GM19372 (cell line): ENCODE results near the gene PDE4D.
"Not testable (repeated sequence)": the region's sequence is repeated elsewhere in the genome, so short reads cannot be mapped to it uniquely, and the experiment has no call there.

Source experiments
- ATAC-seq: cut with Tn5 transposase; IDR thresholded peaks from one replicate; pipeline ENCODE4 v1.9.1; 2021; ENCODE audit warnings: mild to moderate bottlenecking, low read depth, moderate library complexity; ENCODE audit not compliant: unreplicated experiment

PDE4D gene

GRCh38 chr5:59056599-59056998 lies 836.9 kb downstream of the PDE4D start:
- not testable (repeated sequence) for ATAC-seq

- no peak for ATAC-seq
These were observed 837.6 kb downstream of the PDE4D start for GRCh38 chr5:59055745-59056448.

- ATAC-seq, result no peak
These were observed 838.5 kb downstream of the PDE4D start for GRCh38 chr5:59054963-59055528.

GRCh38 chr5:59051951-59052350 lies 841.6 kb downstream of the PDE4D start:
- ATAC-seq, result no peak

GRCh38 chr5:59049095-59049494 lies 844.4 kb downstream of the PDE4D start:
- ATAC-seq, result no peak

GRCh38 chr5:59042201-59043055 lies 851.1 kb downstream of the PDE4D start:
- no peak for ATAC-seq

- no peak for ATAC-seq
These were observed 852.2 kb downstream of the PDE4D start for GRCh38 chr5:59041355-59041754.

GRCh38 chr5:59040804-59041201 lies 852.7 kb downstream of the PDE4D start:
- no peak for ATAC-seq

GRCh38 chr5:59040024-59040803 lies 853.3 kb downstream of the PDE4D start:
- no peak for ATAC-seq

- peak; percentile 54 for ATAC-seq
These were observed 854.1 kb downstream of the PDE4D start for GRCh38 chr5:59039296-59040023.

GRCh38 chr5:59038798-59039295 lies 854.7 kb downstream of the PDE4D start:
- ATAC-seq, result no peak

GRCh38 chr5:59037941-59038797 lies 855.4 kb downstream of the PDE4D start:
- no peak for ATAC-seq

GRCh38 chr5:59037453-59037852 lies 856.1 kb downstream of the PDE4D start:
- ATAC-seq, result no peak

- no peak for ATAC-seq
These were observed 856.5 kb downstream of the PDE4D start for GRCh38 chr5:59037041-59037440.

- ATAC-seq, result no peak
These were observed 857.1 kb downstream of the PDE4D start for GRCh38 chr5:59036274-59036961.

GRCh38 chr5:59035681-59036080 lies 857.8 kb downstream of the PDE4D start:
- no peak for ATAC-seq

- ATAC-seq, result no peak
These were observed 858.9 kb downstream of the PDE4D start for GRCh38 chr5:59034498-59035186.
